T-helper 1 cell treated with Interleukin-12 subunit alpha and Interleukin-12 subunit beta and Interleukin-4 antibody, amounts not matched to agents 30 ng/mL and 1 ng/mL, for 36 hours (primary cell): ENCODE results near the gene TRMT61A. TPM values are rescaled to one million over a fixed set of nuclear protein-coding genes. Genes with fewer than 3 reads are reported as not detected.
"Not testable (repeated sequence)": the region's sequence is repeated elsewhere in the genome, so short reads cannot be mapped to it uniquely, and the experiment has no call there.

Experiments
- intact Hi-C: fragments of 100-400 bp; cut with micrococcal nuclease; formaldehyde crosslinking; loops from one replicate; pipeline ENCODE4 v1.15.1; 2024
- total RNA-seq: library from RNA; stranded (reverse); gene quantifications from 2 replicates; pipeline ENCODE4 v1.2.3, GENCODE V29; 2022

TRMT61A gene
- total RNA-seq, 1 donor from 2014 or later, result 11.0 TPM

DNA sequence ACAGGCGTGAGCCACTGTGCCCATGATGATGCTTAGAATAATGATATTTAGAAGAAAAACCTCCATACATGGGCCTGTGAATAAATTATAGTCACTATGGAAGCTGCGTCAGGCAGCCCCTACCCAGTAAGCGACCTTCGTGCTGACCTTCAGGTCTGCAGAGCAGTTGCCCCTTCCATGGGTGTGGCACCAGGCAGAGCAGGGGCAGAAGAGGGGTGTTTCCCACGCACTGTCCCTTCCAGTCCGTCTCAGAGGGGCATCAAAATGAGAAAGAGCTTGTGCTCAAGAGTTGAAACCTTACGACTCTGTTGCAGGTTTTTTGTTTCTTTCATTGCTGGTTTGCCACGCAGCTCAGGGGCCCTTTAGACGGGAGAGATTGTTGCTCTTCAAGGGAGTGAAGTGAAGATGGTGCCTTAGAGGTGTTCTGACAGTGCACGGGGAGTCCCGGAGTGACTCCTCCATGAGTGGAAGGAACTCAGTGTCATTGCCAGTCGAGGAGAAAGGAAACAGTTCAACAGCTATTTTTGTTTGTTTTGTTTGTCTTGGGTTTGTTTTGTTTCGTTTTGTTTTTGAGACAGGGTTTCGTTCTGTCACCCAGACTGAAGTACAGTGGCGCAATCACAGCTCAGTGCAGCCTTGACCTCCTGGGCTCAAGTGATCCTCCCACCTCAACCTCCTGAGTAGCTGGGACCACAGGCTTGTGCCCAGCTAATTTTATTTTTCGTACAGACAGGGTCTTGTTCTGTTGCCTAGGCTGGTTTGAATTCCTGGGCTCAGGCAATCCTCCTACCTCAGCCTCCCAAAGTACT lies 20.3 kb upstream of the TRMT61A start:
- intact Hi-C loops, result no loop called here

GRCh38 chr14:103509864-103510723 lies 18.9 kb upstream of the TRMT61A start:
- intact Hi-C loops, result no loop called here

DNA sequence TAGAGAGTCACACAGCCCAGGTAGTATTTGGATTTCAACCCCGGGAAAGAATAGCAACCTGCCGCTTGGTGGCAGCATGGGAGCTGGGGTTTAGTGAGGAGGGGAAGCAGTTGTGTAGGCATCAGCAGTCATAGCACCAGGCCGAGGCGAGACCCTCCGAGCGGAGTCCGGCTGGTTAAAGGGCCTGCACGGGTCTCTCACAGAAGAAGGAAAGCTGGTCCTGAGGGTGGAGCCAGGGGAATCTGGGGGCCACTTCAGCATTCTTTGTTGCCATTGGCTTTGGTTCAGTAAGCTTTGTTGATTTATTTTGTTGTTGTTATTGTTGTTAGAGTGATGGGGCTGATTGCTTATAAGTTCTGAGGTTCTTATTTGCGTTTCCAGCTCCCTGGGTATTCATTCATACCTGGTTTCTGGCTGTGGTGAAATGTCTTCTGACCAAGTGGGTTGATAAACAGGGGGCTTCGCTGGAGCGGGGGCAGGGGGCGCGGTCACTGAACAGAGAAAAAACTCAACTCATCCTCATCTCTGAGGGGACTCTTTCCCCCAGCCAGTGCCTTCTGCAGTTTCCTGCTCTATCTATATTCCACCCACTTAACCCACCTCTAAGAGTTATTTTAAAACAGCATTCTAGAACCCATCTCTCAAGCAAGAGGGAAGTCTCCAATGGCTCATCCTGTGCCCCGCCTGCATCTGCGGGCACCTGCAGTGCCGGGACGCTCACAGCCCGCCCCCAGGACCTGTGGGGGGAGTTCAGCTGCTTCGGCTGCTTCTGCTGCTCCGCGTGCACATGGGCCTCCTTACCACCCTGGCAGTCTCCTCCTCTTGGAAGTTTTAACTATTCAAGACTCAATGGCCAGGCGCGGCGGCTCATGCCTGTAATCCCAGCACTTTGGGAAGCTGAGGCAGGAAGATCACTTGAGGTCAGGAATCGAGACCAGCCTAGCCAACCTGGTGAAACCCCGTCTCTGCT lies 18.0 kb upstream of the TRMT61A start:
- intact Hi-C loops, result no loop called here

- intact Hi-C loops, result not testable (repeated sequence)
These were observed 16.8 kb upstream of the TRMT61A start for GRCh38 chr14:103512180-103512579.

GRCh38 chr14:103512701-103513611 lies 16.0 kb upstream of the TRMT61A start:
- intact Hi-C loops, result no loop called here

GRCh38 chr14:103514596-103515421 lies 14.2 kb upstream of the TRMT61A start:
- intact Hi-C loops, result no loop called here

GRCh38 chr14:103516426-103517173 lies 12.4 kb upstream of the TRMT61A start:
- intact Hi-C loops, result no loop called here

DNA sequence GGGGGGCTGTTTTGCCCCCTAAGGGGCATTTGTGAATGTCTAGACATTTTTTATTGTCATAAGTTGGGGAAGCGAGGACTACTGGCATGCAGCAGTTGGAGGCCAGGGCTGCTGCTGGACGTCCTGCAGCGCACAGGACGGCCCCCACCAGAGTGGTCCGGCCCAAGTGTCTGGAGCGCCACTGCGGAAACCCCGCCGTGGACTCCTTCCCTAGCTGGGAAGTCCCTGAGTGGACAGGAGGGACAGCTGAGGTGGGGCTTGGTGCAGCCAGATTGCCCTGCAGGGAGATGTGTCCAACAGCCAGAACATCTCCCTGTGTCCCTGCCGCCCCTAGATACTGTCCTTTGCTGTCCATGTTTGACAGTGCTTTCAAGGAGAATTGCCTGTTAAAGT lies 11.8 kb upstream of the TRMT61A start:
- intact Hi-C loops, result no loop called here

- intact Hi-C loops, result loop anchor here (1.0 kb wide), 1 partner anchor 28 kb away; no protein-coding TSS in a partner anchor
These were observed 11.1 kb upstream of the TRMT61A start for GRCh38 chr14:103517721-103518421.

DNA sequence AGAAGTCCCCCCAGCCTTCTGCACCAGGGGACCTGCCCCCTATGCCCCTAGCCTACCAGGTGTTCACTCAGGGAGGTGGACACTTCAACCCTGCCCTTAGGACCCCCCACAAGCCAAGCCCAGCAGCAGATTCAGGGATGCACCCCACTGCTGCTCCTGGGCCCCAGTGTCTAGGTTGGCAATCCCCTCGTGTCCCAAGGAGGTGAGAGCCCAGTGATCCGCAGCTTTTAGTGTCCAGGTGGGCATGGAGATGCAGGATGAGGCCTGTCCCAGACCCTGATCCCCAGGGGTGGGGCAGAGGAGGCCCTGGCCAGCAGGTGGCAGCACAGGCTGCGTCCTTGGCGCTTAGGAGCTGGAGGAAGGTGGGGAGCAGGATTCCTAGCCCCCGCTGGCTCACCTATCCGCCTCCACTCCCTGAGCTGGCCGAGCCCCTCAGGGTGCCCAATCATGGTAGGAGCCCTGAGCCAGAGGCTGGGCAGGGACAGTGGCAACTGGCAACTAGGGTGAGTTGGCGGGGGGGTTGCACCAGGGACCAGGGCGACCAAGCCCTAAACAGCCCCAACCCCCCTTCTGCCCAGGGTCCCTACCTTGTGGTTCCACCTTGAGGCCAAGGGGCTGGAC lies 10.5 kb upstream of the TRMT61A start:
- intact Hi-C loops, result loop anchor here (1.0 kb wide), 1 partner anchor 28 kb away; no protein-coding TSS in a partner anchor

GRCh38 chr14:103519043-103519836 lies 9.8 kb upstream of the TRMT61A start:
- intact Hi-C loops, result no loop called here

GRCh38 chr14:103519837-103520212 lies 9.2 kb upstream of the TRMT61A start:
- intact Hi-C loops, result loop anchor here (10.0 kb wide), 2 partner anchors 185 to 925 kb away; partner anchors contain the start of genes EIF5 and RCOR1

- intact Hi-C loops, result loop anchor here (10.0 kb wide), 2 partner anchors 185 to 925 kb away; partner anchors contain the start of genes EIF5 and RCOR1
These were observed 8.7 kb upstream of the TRMT61A start for GRCh38 chr14:103520269-103520656.

DNA sequence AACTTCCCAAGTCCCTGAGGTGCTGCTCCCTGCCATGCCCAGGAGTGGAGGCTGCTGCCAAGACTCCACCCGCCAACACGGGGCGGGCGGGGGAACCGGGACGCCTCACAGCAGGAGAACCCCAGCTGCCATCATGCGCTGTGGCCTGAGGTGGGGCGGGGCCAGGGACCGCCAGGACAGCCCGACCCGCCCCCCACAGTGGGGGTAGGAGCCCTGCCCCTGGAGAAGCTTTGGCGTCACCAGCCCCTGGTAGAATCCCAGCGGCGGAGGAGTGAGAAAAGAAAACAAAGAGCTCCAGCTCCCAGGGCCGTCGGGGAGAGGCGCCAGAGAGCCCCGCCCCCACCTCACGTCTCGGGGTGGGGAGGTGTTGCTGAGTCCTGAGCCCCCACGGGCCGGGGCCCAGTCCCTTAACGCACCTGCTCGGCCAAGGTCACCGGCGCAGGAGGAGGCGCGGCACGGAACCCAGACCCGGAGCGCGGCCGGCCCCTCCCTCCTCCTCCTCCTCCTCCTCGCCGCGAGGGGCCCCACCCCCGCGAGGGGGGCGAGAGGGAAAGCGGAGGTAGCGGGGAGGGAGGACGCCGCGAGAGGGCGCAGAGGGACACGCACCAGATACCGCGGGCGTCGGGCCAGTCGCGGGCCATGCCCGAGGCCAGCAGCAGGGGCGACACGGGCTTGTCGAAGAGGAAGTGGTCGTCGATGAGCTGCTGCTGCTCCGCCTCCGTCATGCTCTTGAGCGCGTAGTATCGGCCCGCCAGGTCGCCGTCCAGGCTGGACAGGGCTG lies 8.1 kb upstream of the TRMT61A start:
- intact Hi-C loops, result loop anchor here (1.0 to 10.0 kb wide), 3 partner anchors 8 to 926 kb away; partner anchors contain the start of genes EIF5, RCOR1 and TRMT61A

GRCh38 chr14:103521438-103521950 lies 7.5 kb upstream of the TRMT61A start:
- intact Hi-C loops, result loop anchor here (1.0 to 10.0 kb wide), 3 partner anchors 8 to 927 kb away; partner anchors contain the start of genes EIF5, RCOR1 and TRMT61A
